Activated CD4-positive, alpha-beta T cell treated with anti-CD3 and anti-CD28 coated beads, Interleukin-2, amount 50 U/mL, for 16 hours (primary cell): ENCODE results near the gene LRRC61.

Source experiments
- DNase-seq: peaks from one replicate; pipeline ENCODE4 v3.0.0-alpha.2; 2020

LRRC61 gene

GRCh38 chr7:150333659-150334058 is 10.5 kb downstream of the LRRC61 start:
- DNase-seq: no peak

DNA sequence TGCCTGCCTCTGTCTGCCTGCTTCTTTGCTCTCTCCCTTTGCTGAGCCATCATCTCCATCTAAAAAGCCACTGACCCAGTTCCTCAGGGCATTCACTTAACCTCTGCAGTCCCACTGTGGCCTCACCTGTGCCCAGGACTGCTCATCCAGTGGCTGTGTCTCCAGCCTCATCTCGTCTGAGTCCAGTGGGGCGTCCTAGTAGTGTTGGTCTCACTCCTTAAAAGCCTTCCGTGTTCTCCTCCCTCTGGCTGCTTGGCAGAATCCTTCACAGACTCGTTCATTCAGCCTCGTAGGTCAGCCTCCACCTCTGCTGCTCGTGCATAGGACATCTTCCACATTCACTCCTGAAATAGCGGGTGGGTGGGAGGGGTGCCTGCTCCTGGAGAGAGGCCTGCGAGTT is 11.0 kb downstream of the LRRC61 start:
- DNase-seq: no peak

DNA sequence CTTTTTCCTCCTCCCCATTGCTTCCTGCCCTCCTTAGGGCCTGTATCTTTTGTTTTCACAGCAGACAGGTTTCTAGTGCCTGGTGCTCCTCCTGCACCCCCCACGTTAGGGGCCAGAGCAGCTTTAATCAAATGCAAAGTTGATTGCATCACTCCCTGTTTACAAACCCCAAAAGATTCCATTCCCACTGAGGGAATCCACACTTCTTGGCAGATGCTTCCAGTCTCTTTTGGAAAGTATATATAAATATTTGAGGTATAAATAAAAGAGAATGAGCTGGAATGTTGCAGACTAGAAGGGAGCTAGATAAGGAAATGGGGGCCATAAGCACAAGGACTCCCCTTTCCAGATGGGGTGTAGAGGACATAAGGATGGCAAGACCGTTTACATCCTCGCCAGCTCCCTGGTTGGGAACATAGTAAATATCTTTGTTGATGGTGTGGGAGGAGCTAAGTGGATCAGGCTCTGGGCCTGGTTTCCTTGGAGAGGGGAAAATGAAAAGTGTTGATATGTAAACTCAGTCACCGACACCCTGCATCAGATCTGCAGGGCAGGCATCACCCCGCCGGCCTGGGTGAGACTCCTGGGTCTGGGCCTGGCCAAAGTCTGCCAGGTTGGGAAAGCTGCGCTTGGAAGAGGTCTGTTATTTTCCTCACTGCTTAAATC is 12.1 kb downstream of the LRRC61 start:
- no peak for DNase-seq

- no peak for DNase-seq
These were observed 12.6 kb downstream of the LRRC61 start for GRCh38 chr7:150335774-150336112.

- DNase-seq: no peak
These were observed 13.6 kb downstream of the LRRC61 start for GRCh38 chr7:150336746-150337145.

GRCh38 chr7:150337179-150337578 is 14.0 kb downstream of the LRRC61 start:
- no peak for DNase-seq

DNA sequence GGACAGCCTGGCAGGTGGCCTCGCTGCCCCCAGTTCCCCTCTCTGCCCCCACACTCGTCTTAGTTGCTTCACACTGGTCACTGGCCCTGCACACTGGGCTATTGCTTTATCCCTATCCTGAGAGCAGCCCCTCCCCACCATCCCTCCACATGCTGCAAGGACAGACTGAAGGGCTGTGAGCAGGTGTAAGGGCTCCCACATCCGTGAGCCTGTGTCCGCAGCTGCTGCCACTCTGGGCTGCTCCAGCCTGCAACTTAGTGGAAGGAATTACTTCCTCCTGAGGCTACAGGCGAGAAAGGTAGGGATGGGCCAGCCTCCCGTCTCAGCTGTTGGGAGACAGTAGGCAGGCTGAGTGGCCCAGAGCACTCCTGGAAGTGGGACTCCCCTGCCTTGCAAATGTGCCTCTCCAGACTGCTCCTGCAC is 14.5 kb downstream of the LRRC61 start:
- DNase-seq: no peak

DNA sequence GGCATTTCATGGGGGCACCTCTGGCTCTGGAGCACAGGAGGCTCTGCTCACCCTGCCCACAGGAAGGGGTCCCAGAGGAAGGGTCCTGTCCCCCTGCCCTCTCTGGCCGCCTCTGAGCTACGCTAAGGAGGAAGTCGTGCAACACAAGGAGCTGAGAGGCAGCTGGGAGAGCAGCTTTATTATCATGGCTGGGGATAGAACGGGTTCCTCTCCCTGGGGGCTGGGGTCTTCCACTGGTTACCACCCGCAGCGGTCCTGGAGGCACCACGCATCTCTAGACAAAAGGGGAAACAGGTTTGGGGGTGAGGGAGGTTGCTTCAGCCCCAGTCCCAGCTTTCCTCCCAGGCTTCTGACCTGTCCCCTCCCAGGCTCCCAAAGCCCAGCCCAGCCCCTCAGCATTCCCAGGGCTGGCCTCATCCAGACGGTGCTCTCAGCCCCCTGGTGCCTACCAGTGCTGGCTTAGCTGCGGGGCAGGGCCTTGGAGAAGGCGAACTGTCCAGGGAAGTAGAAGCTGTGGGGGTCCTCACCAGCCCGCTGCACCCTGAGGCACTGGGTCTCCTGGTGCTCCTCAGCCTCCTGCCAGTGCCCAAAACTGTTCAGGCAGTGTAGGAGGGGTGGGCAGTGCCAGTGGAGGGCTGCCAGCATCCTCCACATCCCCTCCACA is 15.1 kb downstream of the LRRC61 start:
- no peak for DNase-seq

GRCh38 chr7:150339409-150339809 is 16.3 kb downstream of the LRRC61 start:
- no peak for DNase-seq

DNA sequence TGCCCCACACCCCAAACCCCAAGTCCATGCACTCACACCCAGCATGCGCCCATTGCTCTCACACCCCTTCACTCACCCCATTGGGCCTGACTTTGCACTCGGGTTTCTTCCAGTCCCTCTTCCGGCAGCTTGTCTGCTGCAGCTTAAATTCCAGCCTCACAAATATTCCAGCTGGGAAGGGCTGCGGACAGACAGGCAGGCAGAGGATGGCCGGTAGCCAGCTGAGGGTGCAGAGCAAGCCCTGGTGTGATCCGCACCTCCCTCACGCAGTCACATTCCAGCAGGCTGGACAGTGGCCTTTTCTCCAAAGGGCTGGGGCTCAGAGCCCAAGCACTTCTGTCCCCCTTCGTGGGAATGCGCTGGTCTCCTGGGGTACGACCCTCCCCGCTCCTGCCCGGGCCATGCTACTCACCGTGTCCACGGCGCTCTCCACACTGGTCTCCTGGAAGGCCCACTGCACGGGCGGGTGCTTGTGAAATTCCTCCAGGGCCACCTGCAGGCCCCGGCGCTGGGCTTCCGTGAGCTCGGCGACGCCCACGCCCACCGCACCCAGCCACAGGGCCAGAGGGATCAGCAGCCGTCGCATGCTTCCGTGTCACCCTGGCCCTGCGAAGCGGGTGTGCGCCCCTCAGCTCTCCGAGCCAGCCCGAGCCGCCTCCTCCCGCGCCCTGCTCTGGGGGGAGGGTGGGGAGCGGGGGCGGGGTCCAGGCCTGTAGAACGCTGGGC is 17.0 kb downstream of the LRRC61 start:
- DNase-seq: no peak

DNA sequence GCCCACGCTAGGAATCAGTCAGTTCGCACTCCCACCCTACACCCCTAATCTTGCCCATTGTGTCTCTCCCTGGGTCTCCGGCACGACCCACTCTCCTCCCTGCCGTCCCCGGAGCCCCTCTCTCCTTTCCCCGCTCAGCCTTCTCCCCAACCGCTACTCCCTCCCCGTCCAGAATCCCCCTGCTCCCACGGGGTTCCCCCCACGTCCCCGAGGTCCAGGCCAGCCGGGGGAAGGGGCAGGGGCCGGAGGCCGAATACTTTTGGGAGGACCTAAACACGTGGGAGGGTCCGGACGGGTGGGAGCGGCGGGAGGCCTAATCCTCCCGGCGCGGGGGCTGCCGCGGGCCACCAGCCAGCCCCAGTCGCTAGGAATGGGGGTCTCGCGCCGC is 17.7 kb downstream of the LRRC61 start:
- DNase-seq: no peak

DNA sequence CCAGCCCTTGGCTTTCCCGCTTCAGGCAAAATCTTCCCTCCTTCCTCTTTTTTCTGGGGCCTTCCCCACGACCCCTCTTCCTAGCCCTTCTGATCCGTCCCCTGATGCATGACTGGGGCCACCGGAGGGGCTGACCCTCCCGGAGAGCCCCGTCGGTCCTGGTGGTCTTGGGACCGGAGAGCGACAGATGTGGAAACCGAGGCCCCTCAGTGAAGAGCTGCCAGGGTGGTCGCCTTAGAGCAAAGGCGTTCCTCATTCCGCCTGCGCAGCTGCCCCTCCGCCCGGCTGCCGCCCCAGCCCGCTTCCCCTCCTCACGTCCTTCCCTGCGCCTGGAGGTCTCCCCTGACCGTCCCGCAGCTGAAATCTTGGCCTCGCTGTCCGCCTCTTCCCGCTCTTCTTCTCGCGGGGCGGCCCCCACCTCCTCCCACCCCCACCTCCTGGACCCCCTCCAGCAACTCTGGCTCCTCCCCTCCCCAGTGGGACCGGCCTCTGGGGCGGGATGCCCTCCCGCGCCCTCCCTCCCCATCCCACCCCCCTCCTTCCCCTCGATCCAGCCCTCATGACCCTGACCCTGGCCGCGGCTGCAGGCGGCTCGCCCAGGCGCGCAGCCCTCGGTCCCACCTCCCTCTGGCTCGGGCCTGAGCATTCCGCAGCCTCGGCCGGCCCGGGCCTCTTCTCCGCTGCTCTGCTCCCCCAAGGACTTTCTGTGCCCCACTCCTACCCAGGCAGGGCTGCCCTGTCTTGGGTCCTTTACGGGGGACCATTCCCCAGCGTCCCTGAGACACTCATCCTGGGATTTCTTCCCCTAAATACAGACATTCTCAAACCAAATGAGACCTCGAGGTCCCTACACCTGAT is 18.3 kb downstream of the LRRC61 start, which contains the start of gene RARRES2:
RARRES2 (minus strand) TSS at position 367 of the 858 bp plus-strand sequence. CDS start 1,020 bp downstream, outside the sequence.
- DNase-seq: no peak

- no peak for DNase-seq
These were observed 18.9 kb downstream of the LRRC61 start for GRCh38 chr7:150342121-150342408.

- DNase-seq: no peak
These were observed 20.1 kb downstream of the LRRC61 start for GRCh38 chr7:150343225-150343624.

GRCh38 chr7:150344299-150344698 is 21.1 kb downstream of the LRRC61 start:
- DNase-seq: no peak

- no peak for DNase-seq
These were observed 21.9 kb downstream of the LRRC61 start for GRCh38 chr7:150345012-150345411.

- no peak for DNase-seq
These were observed 23.8 kb downstream of the LRRC61 start for GRCh38 chr7:150346922-150347321.

- no peak for DNase-seq
These were observed 28.5 kb downstream of the LRRC61 start for GRCh38 chr7:150351587-150352194.

GRCh38 chr7:150355666-150356059 is 32.5 kb downstream of the LRRC61 start:
- no peak for DNase-seq

- peak; percentile 43 for DNase-seq
These were observed 33.2 kb downstream of the LRRC61 start for GRCh38 chr7:150356265-150356897.

DNA sequence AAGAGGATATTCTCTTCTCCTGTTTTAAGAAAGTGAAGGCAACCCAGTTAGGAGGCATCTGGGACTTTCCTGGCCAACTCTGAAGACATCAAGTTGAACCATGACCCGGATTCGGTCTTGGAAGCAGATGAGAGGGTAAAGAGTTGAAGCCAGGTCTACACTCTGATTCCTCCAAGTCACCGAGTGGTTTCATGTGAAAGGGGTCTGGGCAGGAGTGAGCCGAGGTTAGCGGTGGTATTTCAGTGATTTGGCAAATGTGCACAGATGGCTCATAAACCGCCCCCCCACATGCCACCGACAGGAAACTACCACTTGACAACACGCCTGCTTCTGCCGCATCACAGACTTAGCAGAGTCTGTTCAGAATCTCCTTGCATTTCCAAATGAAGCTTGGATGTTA is 34.1 kb downstream of the LRRC61 start:
- DNase-seq: peak; percentile 50

DNA sequence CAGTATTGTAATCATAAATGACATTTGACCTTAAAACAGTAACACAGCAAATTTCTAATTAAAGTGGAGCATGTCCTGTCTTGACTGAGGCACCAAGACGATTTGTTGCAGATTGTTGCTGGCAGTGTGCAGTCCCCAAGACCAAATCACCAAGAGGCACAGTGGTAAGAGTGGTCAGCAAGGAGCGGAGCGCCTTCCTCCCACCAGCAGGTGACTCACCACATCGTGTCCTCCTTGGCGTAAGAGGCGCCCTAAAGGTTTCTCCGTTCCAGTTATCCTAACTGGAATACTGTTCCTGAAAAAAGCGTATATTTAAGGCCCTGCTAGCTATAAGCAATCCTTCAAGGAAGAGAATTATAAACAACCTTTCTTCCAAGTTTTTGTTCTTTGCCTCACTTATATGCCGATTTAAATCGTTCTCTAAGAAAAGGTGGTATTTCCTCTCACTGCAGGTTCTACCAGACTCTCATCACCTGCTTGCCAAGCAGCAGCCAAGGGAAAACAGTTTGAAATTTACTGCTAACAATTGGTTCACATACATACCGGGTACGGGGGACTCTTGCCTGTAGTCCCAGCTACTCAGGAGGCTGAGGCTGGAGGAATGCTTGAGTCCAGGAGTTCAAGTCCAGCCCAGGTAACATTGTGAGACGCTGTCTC is 34.7 kb downstream of the LRRC61 start:
- no peak for DNase-seq
